ENCODE results near the gene VAX1.

VAX1 gene

GRCh38 chr10:117136391-117136975 lies 1.6 kb downstream of the VAX1 start:
- Histone ChIP-seq H4K20me1 (ENCODE audit: insufficient read depth, low read length) (no peaks in the 10 kb centered on the region), H3K79me2 (ENCODE audit: low read length) (no peaks in the 10 kb centered on the region), H3K36me3 (replicated peaks; ENCODE audit: low read depth, low read length) (no peaks in the 10 kb centered on the region), H3K27me3 (ENCODE audit: low read depth, low read length) (no peaks in the 10 kb centered on the region), H3K4me1 (ENCODE audit: low read length) (no peaks in the 10 kb centered on the region), H3K9ac (ENCODE audit: low read length) (no peak overlapping the region), H3K4me2 (ENCODE audit: low read length) (no peak overlapping the region), H2AFZ (ENCODE audit: low read depth, low read length) (no peak overlapping the region), H3K9me3 (ENCODE audit: insufficient read depth, low read length) (no peaks in the 10 kb centered on the region), H3K4me3 (ENCODE audit: low read length) (no peak overlapping the region), H3K27ac (ENCODE audit: low read length) (no peak overlapping the region)
- TF ChIP-seq CTCF (IDR thresholded peaks at IDR 0.05; ENCODE audit: low read depth, low read length) (no peak), EZH2phosphoT487 (IDR thresholded peaks at IDR 0.05; ENCODE audit: low read depth) (no peak)

- TF ChIP-seq EZH2phosphoT487 (IDR thresholded peaks at IDR 0.05; ENCODE audit: low read depth): no peak
- no peak for TF ChIP-seq CTCF (IDR thresholded peaks at IDR 0.05; ENCODE audit: low read depth, low read length)
- no peak overlapping the region for H3K9ac ChIP-seq (ENCODE audit: low read length)
- no peak overlapping the region for H2AFZ ChIP-seq (ENCODE audit: low read depth, low read length)
- no peaks in the 10 kb centered on the region for H3K4me1 ChIP-seq (ENCODE audit: low read length)
- H3K36me3 ChIP-seq (replicated peaks; ENCODE audit: low read depth, low read length): no peaks in the 10 kb centered on the region
- no peak overlapping the region for H3K27ac ChIP-seq (ENCODE audit: low read length)
- no peak overlapping the region for H3K4me3 ChIP-seq (ENCODE audit: low read length)
- H3K9me3 ChIP-seq (ENCODE audit: insufficient read depth, low read length): no peaks in the 10 kb centered on the region
- H4K20me1 ChIP-seq (ENCODE audit: insufficient read depth, low read length): no peaks in the 10 kb centered on the region
- no peaks in the 10 kb centered on the region for H3K79me2 ChIP-seq (ENCODE audit: low read length)
- H3K27me3 ChIP-seq (ENCODE audit: low read depth, low read length): no peaks in the 10 kb centered on the region
- no peak overlapping the region for H3K4me2 ChIP-seq (ENCODE audit: low read length)
Observed at GRCh38 chr10:117135480-117136140, 2.5 kb downstream of the VAX1 start.

- Histone ChIP-seq H3K27ac (ENCODE audit: low read length) (no peak overlapping the region), H3K4me2 (ENCODE audit: low read length) (no peak overlapping the region), H3K9me3 (ENCODE audit: insufficient read depth, low read length) (no peaks in the 10 kb centered on the region), H2AFZ (ENCODE audit: low read depth, low read length) (no peak overlapping the region), H3K9ac (ENCODE audit: low read length) (no peak overlapping the region), H4K20me1 (ENCODE audit: insufficient read depth, low read length) (no peaks in the 10 kb centered on the region), H3K36me3 (replicated peaks; ENCODE audit: low read depth, low read length) (no peaks in the 10 kb centered on the region), H3K4me1 (ENCODE audit: low read length) (no peaks in the 10 kb centered on the region), H3K27me3 (ENCODE audit: low read depth, low read length) (no peaks in the 10 kb centered on the region), H3K4me3 (ENCODE audit: low read length) (no peak overlapping the region), H3K79me2 (ENCODE audit: low read length) (no peaks in the 10 kb centered on the region)
- TF ChIP-seq EZH2phosphoT487 (IDR thresholded peaks at IDR 0.05; ENCODE audit: low read depth): no peak
- TF ChIP-seq CTCF (IDR thresholded peaks at IDR 0.05; ENCODE audit: low read depth, low read length): no peak
Observed at GRCh38 chr10:117135026-117135372, 3.1 kb downstream of the VAX1 start.

GRCh38 chr10:117134306-117135025 lies 3.6 kb downstream of the VAX1 start:
- H3K9me3 ChIP-seq (ENCODE audit: insufficient read depth, low read length): no peaks in the 10 kb centered on the region
- TF ChIP-seq CTCF (IDR thresholded peaks at IDR 0.05; ENCODE audit: low read depth, low read length) (no peak), EZH2phosphoT487 (IDR thresholded peaks at IDR 0.05; ENCODE audit: low read depth) (no peak)
- no peak overlapping the region for H3K27ac ChIP-seq (ENCODE audit: low read length)
- H3K36me3 ChIP-seq (replicated peaks; ENCODE audit: low read depth, low read length): no peaks in the 10 kb centered on the region
- no peaks in the 10 kb centered on the region for H4K20me1 ChIP-seq (ENCODE audit: insufficient read depth, low read length)
- no peaks in the 10 kb centered on the region for H3K27me3 ChIP-seq (ENCODE audit: low read depth, low read length)
- H3K79me2 ChIP-seq (ENCODE audit: low read length): no peaks in the 10 kb centered on the region
- H2AFZ ChIP-seq (ENCODE audit: low read depth, low read length): no peak overlapping the region
- no peak overlapping the region for H3K4me2 ChIP-seq (ENCODE audit: low read length)
- no peak overlapping the region for H3K9ac ChIP-seq (ENCODE audit: low read length)
- no peaks in the 10 kb centered on the region for H3K4me1 ChIP-seq (ENCODE audit: low read length)
- H3K4me3 ChIP-seq (ENCODE audit: low read length): no peak overlapping the region
